ENCODE results near the gene SCFD2.

DNA sequence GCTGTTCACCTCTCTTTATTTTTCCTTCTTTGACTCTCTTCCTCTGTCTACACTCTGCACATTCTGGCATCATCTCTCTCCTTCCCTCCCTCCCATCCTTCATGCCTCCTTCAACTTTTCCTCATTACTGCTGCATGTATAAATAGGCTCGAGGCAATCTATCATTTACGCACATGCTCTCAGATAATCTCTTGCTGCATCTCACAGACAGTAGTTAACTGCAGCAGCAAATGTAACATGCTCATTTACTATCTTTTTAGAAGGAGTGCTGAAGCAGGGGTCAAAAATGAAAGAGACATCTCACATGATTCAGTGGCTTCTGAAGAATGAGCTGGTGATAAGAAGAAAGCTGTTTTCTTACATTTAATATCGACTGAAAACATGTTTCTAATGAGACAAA, 376.0 kb downstream of the SCFD2 start:
- no peak for TF ChIP-seq CTCF (IDR thresholded peaks at IDR 0.05)
- no peak for TF ChIP-seq EP300 (IDR thresholded peaks at IDR 0.05)
